ENCODE data around the gene TLCD3B. TPM values are rescaled to one million over a fixed set of nuclear protein-coding genes. Genes with fewer than 3 reads are reported as not detected.

Gene TLCD3B
- total RNA-seq, 6 donors from 2014 or later, result 0.14 TPM; not detected in 5

DNA sequence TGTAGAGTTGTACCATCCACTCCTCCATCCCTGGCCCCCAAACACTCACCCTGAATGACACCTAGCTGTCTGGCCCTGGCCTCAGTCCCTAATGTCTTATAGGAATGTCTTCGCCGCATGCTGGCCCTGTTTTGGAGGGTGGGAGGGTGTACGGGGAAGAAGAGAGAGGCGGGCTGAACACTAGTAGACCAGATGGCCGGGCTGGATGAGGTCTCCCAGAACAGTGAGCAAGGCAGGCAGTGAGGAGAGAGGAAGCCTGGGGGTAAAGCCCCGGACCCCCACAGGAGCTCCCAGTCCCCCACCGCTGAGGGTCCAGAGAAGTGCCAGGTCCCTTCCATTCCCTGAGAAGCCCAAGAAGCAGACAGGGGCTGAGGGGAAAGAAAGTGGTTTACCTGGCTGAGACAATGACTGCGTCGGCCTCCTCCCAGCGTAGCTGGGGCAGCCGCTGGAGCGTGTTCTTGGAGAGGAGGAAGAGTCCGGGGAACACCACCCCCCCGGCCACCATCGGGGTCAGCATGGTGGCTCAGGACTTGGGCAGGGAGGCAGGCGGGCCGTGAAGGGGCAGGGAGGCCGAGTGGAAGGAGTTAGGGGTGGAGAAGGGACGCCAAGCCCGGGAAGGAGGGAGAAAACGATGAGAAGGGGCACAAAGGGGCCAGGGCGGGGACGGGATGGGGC, 923 bp downstream of the TLCD3B start:
- ATAC-seq (ENCODE audit: low FRiP score in 2 of 2) (no peak), DNase-seq (no peak)
- Histone ChIP-seq H3K36me3 (no peaks in the 10 kb centered on the region), H3K27me3 (peaks cover 0 to 38% (median 22%) of the 10 kb centered on the region in 4 donors), H3K27ac (no peak overlapping the region), H3K4me3 (no peak overlapping the region), H3K9me3 (no peaks in the 10 kb centered on the region), H3K4me1 (peaks cover 3 to 16% (median 7%) of the 10 kb centered on the region in 4 donors)
- 22 to 27% methylated on average over 21 of the region's 23 CpGs for WGBS, 2 donors
- TF ChIP-seq POLR2AphosphoS5 (IDR thresholded peaks at IDR 0.05), result no peak
- TF ChIP-seq CTCF (IDR thresholded peaks at IDR 0.05), result no peak
- no peak for TF ChIP-seq EP300 (IDR thresholded peaks at IDR 0.05)
- no peak for TF ChIP-seq POLR2A (IDR thresholded peaks at IDR 0.05)

GRCh38 chr16:30028438-30029076, 2.5 kb downstream of the TLCD3B start:
- H3K27me3 ChIP-seq, result peaks cover 0 to 38% (median 22%) of the 10 kb centered on the region in 4 donors
- DNase-seq, result peak in 1 of 2 donors; percentile 79
- no peaks in the 10 kb centered on the region for H3K9me3 ChIP-seq
- ATAC-seq (ENCODE audit: low FRiP score in 2 of 2), result peak in 1 of 2 donors; percentile 13
- no peak overlapping the region for H3K4me3 ChIP-seq
- no peaks in the 10 kb centered on the region for H3K36me3 ChIP-seq
- TF ChIP-seq POLR2AphosphoS5 (IDR thresholded peaks at IDR 0.05) (no peak), POLR2A (IDR thresholded peaks at IDR 0.05) (no peak), EP300 (IDR thresholded peaks at IDR 0.05) (no peak), CTCF (IDR thresholded peaks at IDR 0.05) (no peak)
- H3K4me1 ChIP-seq, result peaks cover 3 to 16% (median 7%) of the 10 kb centered on the region in 4 donors
- 18 to 22% methylated on average over 13 to 16 of the region's 18 CpGs for WGBS, 2 donors
- no peak overlapping the region for H3K27ac ChIP-seq

DNA sequence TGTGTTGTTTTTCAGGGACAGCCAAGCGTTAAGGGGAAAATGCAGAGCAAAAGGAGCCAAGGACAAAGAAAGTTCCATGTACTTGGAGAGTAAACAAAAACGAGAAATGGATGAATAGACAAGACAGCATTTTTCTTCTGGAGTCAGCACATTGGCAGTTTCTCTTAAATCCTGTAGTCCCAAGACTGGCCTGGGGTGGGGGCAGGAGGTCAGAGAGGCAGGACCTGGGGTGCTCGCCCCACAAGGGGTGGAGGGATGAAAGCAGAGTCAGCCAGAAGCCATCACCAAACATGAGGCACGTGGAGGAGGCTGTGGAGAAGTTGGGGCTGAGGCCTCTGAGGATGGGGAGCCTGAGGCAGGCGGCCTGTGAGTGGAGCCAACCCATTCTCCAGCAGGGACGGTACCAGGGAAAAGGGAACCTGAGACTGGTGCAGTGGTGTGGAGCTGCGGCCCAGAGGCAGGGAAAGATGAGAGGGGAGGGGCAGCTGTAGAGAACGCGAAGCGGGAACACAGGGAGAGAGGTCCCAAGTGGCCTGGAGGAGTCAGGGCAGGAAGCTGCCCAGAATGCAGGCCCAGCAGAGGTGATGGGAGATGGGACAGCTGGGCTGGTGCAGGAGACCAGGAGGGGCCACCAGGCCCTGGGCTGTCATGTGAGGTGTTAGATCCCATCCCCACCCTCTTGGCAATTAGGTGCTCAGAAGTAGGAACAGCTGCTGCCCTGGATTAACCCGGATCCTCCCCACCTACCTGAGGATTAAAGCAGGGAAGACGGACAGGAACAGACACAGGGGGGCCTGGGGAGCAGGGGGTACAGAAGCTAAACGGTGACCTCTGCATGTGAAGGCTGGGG, 3.3 kb downstream of the TLCD3B start:
- Histone ChIP-seq H3K4me1 (peaks cover 3 to 16% (median 7%) of the 10 kb centered on the region in 4 donors), H3K36me3 (no peaks in the 10 kb centered on the region), H3K27ac (no peak overlapping the region), H3K27me3 (peaks cover 0 to 31% (median 22%) of the 10 kb centered on the region in 4 donors), H3K9me3 (no peaks in the 10 kb centered on the region), H3K4me3 (no peak overlapping the region)
- TF ChIP-seq POLR2A (IDR thresholded peaks at IDR 0.05) (no peak), EP300 (IDR thresholded peaks at IDR 0.05) (no peak), CTCF (IDR thresholded peaks at IDR 0.05) (no peak), POLR2AphosphoS5 (IDR thresholded peaks at IDR 0.05) (no peak)
- ATAC-seq (ENCODE audit: low FRiP score in 2 of 2) (no peak), DNase-seq (no peak)
- WGBS, 2 donors, result 43 to 44% methylated on average over 12 of the region's 13 CpGs

DNA sequence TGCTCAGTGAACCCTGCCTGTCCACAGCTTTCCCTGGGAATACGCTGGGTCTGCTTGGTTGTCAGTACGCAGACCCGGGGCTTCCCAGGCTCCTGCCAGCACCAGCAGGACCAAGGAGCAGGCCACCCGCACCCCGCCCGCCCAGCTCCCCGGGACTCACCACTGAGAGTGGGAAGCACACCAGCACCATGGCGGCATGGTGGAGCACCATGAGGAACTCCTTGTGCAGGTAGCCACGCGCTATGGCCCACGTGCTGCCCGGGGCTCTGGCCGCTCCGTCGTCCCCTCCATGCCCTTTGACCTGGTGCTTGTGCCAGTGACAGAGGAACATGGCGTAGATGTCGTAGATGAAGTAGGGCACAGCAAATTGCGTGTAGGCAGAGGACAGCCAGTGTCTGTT, 4.6 kb downstream of the TLCD3B start:
- ATAC-seq (ENCODE audit: low FRiP score in 2 of 2) (no peak), DNase-seq (peak in 1 of 2 donors; percentile 82)
- H3K4me3 ChIP-seq, result no peak overlapping the region
- no peaks in the 10 kb centered on the region for H3K9me3 ChIP-seq
- peaks cover 0 to 25% (median 17%) of the 10 kb centered on the region in 4 donors for H3K27me3 ChIP-seq
- no peaks in the 10 kb centered on the region for H3K36me3 ChIP-seq
- H3K4me1 ChIP-seq, result peaks cover 5 to 17% (median 11%) of the 10 kb centered on the region in 4 donors
- 89 to 95% methylated on average over 17 to 18 of the region's 18 CpGs for WGBS, 2 donors
- no peak overlapping the region for H3K27ac ChIP-seq
- no peak for TF ChIP-seq CTCF (IDR thresholded peaks at IDR 0.05)
- TF ChIP-seq POLR2A (IDR thresholded peaks at IDR 0.05), result no peak

Measured in upper lobe of left lung (tissue), 6 donors.